ENCODE data around the gene RNASE12.
"Not testable (repeated sequence)": the region's sequence is repeated elsewhere in the genome, so short reads cannot be mapped to it uniquely, and the experiment has no call there.

RNASE12 gene, protein sequence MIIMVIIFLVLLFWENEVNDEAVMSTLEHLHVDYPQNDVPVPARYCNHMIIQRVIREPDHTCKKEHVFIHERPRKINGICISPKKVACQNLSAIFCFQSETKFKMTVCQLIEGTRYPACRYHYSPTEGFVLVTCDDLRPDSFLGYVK

DNA sequence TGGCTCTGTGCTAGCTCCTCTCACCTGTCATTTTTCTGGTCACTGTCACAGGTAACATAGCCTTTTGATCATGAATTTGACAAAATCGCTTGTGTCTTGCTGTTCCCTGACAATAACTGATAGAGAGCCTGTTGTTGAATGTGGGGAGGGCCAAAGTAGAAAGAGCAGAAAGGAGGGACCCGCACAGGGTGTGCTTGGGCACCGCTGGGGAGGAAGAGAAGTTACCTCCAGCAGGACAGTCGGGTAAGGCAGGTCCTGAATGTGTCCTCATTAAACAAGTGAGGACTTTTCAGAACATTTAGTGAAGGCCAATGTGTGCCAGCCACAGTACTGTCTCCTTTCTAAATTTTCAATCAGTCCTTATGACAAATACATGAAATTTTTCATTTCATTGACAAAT, at the start of gene RNASE12:
Gene RNASE12, minus strand, starts transcription at position 142 of the 400 bp plus-strand sequence. CDS start 653 bp downstream, outside the sequence.
- no peak for DNase-seq

DNA sequence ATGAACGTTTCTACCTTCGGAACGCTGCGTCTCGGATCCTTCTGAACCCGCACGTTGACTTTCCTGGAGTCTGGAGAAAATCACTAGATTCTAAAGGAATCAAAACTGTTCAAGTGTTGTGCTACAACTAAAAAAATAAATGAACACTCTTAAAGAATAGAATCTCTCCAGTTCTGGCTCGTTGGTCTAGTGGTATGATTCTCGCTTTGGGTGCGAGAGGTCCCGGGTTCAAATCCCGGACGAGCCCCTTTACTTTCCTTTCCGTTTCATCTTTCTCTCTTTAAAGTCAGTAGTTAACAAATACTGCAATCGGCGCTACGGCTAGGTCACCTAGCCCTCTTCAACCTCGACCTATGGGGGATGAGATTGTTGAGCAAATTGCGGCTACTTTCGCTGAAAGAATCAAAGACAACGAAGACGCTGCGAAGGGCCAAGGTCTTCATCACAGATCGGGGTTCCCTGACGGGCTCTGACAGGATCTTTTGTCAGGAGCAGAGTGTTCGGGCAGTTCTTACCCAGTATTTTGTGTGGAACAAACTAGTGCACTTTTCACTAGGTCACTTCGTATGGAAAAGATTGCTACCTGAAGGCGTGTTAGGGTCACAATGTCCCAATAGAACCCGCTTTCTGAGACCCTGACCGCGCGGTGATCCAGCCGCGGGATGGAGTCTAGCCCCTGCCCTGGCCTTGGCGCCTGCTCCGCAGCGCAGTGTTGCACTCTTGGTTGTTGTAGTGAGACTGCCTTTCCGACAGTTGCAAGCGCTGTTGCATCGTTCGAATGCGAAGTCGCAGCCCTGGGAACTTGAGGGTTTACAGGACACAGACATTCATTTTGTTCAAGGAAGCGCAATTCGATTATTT, 41.9 kb upstream of the RNASE12 start:
- peak; percentile 67 for DNase-seq

DNA sequence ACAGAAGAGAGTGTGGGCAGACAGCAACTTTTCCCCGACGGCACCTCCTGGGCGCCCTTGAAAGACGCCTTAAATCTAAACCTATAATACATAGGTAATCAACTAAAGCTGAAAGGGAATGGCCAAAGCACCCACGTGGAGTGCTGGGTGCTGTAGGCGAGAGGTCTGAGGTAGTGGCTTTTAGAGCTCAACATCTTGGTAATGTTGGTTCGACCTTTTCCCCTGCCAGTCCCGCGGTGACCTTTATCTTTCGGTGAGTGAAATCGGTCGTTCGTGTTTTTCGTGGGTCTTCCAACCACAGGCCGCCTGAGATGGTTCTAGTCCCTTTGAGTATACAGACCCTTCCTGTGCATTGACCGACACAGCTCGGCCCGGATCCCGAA, 41.3 kb upstream of the RNASE12 start:
- no peak for DNase-seq

DNA sequence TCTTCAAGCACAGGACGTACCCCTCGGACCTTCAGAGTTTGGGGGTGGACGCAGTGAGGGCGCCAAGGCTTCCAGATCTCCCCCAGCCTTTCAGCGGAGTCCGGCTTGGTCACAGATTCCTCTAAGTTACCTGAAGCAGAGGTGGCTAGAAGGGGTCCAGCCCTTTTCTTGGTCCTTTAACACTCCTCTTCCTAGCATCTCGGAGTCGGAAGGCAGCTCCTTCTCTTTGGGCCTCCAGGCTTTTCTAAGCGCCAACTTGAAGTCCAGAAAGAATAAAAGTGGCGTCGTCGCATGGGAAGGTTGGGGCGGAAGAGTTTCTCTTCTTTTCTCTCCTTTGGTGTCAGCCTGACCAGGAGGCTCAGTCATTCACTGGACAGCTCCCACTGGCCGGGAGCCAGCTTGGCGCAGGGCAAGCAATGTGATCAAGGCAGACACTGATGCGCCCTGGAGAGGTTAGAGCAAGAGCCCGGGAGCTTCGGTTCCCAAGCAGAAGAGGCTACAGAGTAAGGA, 40.8 kb upstream of the RNASE12 start:
- no peak for DNase-seq

DNA sequence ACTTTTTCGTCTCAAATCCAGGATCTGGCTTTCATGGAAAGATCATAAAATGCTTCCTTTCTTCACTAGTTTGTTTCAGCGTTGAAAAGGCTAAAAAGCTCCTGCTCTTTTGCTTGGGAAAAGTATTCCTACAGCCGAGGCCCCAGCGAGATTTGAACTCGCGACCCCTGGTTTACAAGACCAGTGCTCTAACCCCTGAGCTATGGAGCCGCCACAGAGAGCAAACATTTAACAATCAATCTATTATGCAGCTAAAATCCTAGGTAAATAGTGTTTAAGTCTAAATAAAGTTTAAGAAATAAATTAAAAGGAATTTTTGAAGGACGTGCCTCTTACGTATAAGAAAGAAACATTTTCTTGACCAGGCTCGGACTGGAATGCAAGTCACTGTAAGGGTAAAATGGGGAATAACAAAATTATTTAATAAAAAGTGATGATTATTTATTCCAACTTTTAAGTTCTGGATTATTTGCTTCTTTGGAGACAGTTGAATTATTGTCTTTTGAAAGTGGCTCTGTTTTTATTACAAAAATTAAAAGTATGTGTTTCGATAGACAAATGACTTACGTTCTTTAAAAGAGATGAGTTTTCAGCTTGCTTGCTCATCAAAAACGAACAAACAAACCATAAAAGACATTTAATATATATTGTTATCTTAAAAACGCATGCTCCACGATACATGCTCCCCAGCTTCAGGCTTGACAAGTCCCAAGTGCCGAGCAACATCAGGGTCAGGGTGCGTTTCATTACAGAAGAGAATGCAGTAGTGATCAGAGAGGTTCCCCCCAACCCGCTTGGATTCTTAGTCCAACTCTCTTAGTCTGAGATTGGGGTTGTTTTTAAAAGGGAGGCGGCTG, 40.1 kb upstream of the RNASE12 start:
- DNase-seq = peak; percentile 57

DNA sequence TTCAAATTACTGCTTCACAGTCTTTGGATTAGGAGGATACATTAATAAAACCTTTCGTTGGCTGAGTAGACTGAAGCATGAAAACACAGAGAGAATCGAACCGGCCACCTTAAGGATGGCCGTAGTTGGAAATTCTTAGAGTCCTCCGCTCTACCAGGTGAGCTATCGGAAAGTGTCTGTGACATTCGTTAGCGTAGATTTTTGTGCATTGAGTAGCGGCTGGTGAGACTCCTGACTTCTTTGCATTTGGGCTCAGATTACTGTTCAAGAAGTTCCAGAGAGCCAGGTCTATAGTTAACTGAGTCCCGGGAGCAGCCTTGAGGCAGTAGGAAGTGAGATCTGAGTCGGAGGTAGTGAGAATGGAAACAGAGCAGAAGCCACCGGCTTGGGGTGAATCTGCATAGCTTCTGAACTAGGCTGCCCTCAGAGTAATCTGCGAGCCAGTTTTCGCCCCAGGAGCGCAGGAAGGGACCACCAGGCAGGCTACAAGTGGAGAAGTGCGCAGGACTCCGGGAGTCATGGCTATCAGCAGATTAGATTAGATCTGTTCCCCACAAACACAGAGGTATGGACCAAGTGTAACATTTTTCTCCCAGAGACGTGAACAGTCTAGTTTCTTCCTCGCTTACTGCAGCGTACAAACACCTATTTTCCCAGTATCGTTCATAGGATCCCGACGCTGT, 39.3 kb upstream of the RNASE12 start:
- DNase-seq = peak; percentile 67

DNA sequence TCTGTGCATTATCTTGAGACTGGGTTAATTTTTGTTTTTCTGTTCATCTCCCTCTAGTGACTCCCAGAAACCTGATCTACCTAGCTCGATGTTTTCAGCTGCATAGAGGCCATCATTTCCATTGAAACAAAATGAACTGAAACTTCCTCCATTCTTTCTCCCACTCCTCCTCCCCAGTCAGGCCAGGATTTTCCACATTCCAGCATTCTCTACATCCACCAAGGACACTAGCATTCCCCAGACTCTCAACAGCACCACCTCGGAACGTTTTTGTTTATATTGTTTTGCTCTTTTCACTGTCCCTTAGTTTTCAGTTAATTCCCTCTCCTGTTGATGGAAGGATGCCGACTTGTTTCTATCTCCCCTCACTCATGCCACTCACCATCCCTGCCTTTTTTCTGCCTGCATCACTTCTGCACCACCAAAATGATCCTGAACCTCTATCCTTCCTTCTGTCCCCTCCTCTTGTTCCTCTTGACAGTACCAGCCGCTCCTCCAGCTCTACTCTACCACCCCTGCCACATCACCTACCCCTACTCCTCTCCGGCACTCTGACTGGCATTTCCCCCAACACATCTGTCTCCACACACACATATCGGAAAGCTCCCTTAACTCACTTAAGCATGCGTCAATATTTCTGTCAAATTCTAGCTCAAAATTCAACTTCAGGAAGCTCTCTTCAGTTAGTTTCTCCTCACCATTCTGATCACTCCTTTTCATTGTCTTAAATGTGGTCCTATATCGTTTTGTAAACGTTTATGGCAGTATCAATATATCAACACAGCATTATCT, 37.1 kb upstream of the RNASE12 start:
- no peak for DNase-seq

DNA sequence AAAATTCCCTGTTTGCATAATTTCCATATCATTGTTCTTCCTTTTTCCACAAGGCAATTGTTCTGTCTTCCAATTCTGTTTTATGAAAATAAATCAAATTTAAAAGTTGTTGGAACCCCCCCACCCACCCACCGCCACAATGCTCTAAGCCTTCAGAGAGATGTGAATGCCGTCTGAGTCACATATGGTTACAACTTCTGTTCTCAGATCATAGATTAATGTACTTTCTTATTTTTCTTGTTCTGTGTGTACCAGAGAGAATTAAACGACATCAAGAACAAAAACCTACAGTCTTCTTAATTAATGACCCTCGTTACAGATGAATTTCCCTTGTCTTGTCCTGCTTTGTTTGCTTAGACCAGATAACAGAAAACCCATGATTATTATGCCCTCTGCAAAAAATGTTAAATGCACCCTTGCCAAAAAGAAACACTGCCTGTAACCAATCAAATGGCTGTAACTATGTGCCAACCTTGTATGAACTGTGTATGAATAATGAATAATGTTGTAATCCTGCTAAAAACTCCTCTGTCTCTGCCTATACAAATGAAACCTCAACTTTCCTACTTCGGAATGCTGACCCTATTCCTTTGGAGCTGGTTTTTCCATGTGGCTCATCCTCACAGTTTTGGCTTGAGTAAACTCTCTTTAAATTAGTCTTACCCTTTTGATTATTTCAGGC, 36.3 kb upstream of the RNASE12 start:
- no peak for DNase-seq

DNA sequence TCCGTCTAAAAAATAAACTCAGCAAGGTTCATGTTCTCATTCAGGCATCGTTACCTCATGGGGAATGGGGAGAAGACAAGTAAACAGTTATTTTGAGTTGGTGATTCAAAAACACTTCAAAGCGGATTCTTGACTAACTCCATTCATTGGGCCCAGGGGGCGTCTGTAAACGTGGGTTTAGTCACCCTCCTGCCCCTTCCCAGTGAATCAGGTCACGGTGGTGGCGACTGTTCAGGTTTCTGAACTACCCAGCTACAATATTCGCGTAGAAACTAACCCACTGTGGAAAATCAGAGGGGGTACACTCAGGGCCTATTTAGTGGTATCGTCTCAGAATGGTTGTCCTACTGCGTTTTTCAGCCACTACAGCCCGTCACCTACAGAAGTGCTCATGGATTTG, 35.1 kb upstream of the RNASE12 start:
- DNase-seq = no peak

DNA sequence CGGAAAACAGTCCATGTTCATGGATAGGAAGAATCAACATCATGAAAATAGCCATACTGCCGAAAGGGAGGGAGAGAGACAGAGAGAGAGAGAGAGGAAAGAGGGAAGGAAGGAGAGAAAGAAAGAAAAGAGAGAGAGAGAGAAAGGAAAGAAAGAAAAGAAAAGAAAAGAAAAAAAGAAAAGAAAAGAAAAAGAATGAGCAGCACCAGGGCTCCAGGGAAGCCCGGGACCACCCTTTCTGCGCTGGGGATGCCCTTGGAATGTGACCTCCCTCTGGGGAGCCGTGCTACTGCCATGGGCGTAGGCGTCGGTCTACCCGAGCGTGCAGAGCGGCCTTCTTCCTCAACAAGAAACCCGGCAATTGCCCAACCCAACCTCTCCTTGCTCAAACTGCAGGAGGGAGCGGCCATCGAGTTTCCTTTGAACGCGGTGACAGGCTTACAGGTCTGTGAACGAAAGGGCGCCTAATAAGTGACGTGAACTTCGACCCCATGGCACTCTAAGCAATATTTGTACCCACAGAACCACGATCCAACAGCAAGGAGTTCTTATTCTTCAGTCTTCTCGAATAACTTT, 33.4 kb upstream of the RNASE12 start:
- no peak for DNase-seq

DNA sequence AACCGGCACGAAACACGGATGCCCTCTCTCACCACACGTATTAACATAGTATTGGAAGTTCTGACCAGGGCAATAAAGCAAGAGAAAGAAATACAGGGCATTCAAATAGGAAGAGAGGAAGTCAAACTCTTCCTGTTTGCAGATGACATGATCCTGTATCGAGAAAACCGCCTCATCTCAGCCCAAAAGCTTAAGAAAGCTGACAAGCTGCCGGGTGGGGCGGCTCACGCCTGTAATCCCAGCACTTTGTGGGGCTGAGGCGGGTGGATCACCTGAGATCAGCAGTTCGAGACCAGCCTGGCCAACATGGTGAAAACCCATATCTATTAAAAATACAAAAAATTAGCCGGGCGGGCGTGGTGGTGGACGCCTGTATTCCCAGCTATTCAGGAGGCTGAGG, 32.6 kb upstream of the RNASE12 start:
- DNase-seq = no peak

DNA sequence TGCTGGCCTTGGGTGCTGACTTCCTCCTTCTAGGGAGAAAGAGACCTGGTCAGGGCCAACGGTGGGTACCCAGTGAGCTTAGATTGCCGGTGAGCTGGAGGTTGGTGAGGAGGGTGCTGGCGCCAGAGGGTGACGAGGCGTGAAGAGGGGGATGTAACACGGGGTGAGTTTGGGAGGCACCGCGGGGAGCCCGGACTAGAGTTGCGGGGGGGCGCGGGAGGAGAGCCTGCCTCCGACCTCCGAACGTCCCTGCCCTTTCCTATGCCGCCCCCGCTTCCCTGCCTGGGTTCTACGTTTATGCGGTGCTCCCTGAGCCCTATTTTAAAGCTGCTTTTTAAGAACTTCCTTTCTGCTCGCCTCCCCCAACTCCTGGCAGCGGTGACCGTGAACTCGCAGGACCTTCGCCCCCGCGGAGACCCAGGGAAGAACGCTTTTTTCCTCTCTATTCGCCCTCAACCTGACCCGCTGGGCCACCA, 31.7 kb upstream of the RNASE12 start:
- no peak for DNase-seq

DNA sequence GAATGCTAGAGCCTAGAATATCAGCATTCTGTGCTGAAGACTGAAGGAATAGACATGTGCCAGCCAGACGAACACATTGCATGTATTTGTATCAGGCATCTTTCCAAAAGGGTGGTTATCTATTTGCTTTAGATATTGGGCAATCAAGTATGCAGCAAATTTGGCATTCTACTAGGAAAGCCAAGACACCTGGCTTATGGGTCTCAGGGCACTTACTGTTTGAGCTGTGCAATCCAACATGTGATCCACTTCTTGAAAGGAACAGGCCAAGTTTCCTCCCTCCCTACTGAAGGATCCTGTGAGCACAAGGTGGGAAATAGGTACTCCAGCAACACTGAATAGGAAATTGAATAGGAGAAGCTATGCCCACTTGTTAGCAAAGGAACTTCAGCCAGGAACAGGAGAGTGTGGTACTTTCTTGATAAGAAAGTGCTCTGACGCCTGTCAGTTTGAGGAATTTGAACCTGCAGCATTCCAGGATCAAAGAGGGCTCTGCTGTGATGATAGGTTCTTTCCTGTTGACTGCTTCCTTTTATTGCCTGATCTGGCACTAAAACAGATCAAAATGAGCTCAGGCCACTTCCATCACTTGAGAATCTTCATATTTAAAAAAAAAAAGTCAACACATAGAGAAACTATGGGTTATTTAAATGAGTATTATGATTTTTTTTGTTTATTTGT, 29.8 kb upstream of the RNASE12 start:
- DNase-seq = no peak

DNA sequence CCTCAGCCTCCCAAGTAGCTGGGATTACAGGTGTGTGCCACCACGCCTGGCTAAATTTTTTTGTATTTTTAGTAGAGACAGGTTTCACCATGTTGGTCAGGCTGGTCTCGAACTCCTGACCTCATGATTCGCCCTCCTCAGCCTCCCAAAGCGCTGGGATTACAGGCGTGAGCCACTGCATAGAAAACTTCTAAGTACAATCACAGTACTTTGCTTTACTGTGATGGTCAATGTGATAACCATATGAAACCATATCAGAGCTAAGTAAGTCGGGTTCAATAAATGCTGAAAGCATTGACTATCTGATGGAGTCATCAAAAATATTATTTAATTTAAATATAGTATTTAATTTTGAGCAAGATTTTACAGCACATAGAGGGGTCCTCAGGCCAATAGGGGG, 28.5 kb upstream of the RNASE12 start:
- not testable (repeated sequence) for DNase-seq

DNA sequence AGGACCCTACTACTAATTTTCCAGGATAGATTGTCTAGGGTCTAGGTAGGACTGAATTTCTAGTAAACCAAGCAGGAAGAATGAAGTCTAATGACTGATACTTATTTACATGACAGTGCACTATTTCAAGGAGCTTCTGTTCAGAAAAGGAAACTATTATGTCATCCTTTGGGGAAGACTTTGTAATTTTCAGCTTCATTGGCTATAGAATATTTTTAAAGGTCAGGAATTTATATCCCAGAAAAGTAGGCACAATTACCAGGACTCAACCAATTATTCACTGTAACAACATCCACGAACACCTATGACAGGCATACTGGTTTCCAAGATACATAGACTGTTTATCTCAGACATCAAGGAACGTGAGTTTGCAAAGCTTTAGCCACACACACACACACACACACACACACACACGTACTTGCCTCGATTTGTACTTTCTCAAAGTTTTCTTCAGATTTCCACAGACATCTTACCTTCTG, 27.1 kb upstream of the RNASE12 start:
- DNase-seq = no peak

DNA sequence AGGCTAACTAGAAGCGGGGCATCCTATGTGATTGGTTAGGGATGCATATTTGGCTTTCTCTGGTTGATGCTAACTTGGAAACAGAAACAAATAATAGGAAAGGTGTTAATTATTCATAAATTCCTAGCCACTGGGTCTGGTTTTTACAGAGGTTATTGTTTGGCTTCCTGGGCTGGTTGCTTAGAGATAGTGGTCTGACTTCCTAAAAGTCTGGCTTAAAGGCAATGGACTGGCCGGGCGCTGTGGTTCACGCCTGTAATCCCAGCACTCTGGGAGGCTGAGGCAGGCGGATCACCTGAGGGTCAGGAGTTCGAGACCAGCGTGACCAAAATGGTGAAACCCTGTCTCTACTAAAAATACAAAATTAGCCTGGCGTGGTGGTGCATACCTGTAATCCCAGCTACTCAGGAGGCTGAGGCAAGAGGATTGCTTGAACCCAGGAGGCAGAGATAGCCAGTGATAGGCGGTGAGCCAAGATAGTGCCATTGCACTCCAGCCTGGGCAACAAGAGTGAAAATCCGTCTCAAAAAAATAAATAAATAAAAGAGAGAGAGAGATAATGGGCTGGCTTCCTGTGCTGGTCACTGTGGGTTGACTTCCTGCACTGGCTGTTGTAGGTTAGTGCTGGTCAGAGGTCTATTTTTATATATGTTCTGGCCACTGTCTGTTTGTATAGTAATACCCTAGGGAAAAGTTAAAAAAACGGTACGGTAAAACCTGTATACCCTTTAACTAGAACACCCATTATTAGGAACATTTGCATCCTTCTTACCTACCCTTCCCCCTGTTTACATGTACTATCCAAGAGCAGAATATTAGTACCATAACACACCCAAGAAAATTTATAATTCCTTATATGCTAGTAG, 26.2 kb upstream of the RNASE12 start:
- no peak for DNase-seq

DNA sequence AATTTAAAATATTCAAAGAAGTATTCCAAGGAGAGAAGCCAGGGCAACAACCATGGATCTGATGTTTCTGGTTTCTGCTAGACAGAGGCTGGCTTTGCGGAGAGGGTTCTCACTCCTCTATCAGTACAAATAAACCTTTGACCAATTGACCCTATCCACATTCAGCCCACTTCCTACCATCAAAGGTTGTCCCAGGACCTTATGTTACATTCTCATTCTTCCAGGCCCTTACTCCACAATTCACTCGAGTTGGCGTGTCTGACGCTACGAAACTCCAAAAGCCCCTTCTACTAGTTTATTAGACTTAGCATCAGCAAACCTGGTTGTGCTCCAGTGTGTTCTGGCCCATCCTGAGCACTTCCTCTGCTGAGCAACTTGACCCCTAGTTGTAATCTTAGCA, 24.8 kb upstream of the RNASE12 start:
- DNase-seq = no peak

DNA sequence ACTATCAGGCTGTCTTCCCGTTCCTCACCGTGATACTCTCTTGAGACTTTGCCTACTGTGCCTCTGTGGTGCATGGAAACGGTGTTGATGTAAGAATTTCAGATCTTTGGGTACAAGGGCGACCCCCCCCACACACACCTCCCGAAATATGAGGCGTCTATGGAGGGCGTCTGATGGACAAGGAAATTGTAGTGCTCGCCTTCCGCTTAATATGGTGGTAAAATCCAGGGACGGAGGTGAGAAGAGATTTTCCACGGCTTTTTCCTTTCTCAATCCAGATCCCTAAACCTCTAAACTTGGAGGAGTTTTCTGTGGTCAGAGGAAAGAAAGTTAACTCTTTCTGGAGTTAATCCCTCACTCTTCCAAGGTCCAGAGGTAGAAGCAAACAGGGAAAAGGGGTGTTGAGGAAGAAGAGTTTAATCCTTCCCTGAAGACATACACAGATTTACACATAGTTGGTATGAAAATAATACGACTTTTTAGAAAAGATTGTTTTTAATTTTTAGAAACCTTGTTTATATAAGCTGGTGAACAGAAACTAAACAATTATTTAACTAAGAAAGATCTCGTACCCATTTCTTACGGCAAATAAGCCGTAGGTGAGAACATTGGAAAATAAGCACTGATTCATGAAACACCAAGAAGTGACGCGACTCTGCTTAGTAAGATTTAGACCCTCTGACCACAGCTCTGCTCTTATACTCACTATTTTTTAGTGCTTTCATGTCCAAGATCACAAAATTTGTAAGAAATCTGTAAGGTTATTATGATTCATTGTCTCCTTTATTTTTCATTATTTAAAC, 23.1 kb upstream of the RNASE12 start:
- no peak for DNase-seq

Measured in NCI-H1694 treated with DMSO at 0.1 percent for 48 hours (cell line).